Aorta (tissue), 5 donors: ENCODE measurements around the gene POLR2C. TPM values are rescaled to one million over a fixed set of nuclear protein-coding genes. Genes with fewer than 3 reads are reported as not detected.

Experiments used
- ATAC-seq: fragments of 200-7000 bp; cut with Tn5 transposase; one replicate; pipeline ENCODE4 v1.9.1; 2022; ENCODE audit warnings: moderate library complexity; ENCODE audit not compliant: low FRiP score
- DNase-seq, 2 donors: peaks; one replicate each; pipeline ENCODE4 v3.0.0-alpha.2; 2020
- H3K27ac ChIP-seq, 2 donors: one replicate each; pipeline ENCODE4 v1.5.1; 2013; ENCODE audit warnings: low read length in 2 of 2, mild to moderate bottlenecking in 2 of 2, moderate library complexity in 2 of 2, control low read depth in 1 of 2, inconsistent platforms in 1 of 2, low read depth in 1 of 2
- H3K27me3 ChIP-seq, 2 donors: one replicate each; pipeline ENCODE4 v1.6.1; 2013; ENCODE audit warnings: control low read depth in 1 of 2, low read length in 1 of 2, mild to moderate bottlenecking in 1 of 2, moderate library complexity in 1 of 2; ENCODE audit not compliant: insufficient read depth in 2 of 2, control insufficient read depth in 1 of 2
- H3K36me3 ChIP-seq, 2 donors: one replicate each; pipeline ENCODE4 v1.6.1; 2013; ENCODE audit warnings: control low read depth in 1 of 2, low read length in 1 of 2, mild to moderate bottlenecking in 1 of 2; ENCODE audit not compliant: insufficient read depth in 2 of 2, control insufficient read depth in 1 of 2
- H3K4me1 ChIP-seq, 2 donors: one replicate each; pipeline ENCODE4 v1.6.1; 2013; ENCODE audit warnings: low read length in 2 of 2, control low read depth in 1 of 2, mild to moderate bottlenecking in 1 of 2, moderate library complexity in 1 of 2; ENCODE audit not compliant: insufficient read depth in 2 of 2, control insufficient read depth in 1 of 2
- H3K4me3 ChIP-seq, 2 donors: one replicate each; pipeline ENCODE4 v1.5.1; 2013; ENCODE audit warnings: low read length in 2 of 2, control low read depth in 1 of 2, mild to moderate bottlenecking in 1 of 2
- H3K9me3 ChIP-seq: one replicate; pipeline ENCODE4 v1.6.1; 2013; ENCODE audit warnings: mild to moderate bottlenecking, low read length; ENCODE audit not compliant: control insufficient read depth
- WGBS, 2 donors: extraction: QIAGEN DNeasy Blood & Tissue Kit; methylation state at CpG; one replicate each; pipeline ENCODE4 v1.1.7; 2013; 5-methylcytosine and 5-hydroxymethylcytosine counted together
- intact Hi-C, 2 donors: fragments of 100-400 bp; cut with DNase I; formaldehyde crosslinking; loops; one replicate each; pipeline versions ENCODE4 v1.14.2 to v1.15.0; 2022
- polyA plus RNA-seq, 2 donors: library from polyadenylated mRNA; stranded (reverse); fragments of 200-250 nt; gene quantifications; one replicate each; pipeline ENCODE4 v1.2.3, GENCODE V29; 2013
- total RNA-seq, 2 donors: library from RNA; stranded (reverse); fragmentation: NEBNext Ultra II Directional; extraction: Animal tissue kit (Norgen Biotek cat#: 25700); gene quantifications; one replicate each; pipeline ENCODE4 v1.2.1, GENCODE V29; 2021
- donor health status: healthy with polysubstance abuse.
- donor health status: Bipolar disorder and iron deficiency.
- donor health status: DM: no; HTN: no; CAD: no.
- donor health status: DM: no; HTN: no; CAD: no.
- donor health status: DM: yes; HTN: yes; CAD: no.

POLR2C gene
- total and polyA plus RNA-seq, 4 donors: 43.8 to 55.3 (median 49.5) TPM

DNA sequence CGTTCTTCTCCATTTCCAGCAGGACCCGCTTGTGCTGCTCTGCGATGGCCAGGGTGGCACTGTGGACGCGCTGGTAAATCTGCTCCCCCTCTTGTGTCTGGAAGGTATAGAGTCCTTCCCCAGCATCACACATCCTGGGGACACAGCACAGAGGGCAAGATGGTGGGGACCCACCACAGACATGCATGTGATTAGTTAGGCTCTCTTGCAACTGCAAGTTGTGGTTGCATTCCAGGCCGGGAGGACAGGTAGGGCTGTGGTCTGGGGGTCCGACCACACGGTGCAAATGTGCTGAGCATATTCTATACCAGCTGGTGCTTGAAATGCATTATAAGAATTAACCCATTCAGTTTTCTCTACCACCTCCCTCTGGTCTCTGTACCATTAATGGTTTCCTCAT, 11.4 kb downstream of the POLR2C start:
- no peak overlapping the region for H3K4me3 ChIP-seq
- peaks cover 0 to 18% of the 10 kb centered on the region in 2 donors for H3K36me3 ChIP-seq
- no peaks in the 10 kb centered on the region for H3K9me3 ChIP-seq
- no peaks in the 10 kb centered on the region for H3K4me1 ChIP-seq
- WGBS, 2 donors: 56 to 73% methylated on average over 8 of the region's 8 CpGs
- H3K27me3 ChIP-seq: no peaks in the 10 kb centered on the region
- no peak overlapping the region for H3K27ac ChIP-seq
- DNase-seq (no peak), ATAC-seq (no peak)
- intact Hi-C loops: no loop called here

DNA sequence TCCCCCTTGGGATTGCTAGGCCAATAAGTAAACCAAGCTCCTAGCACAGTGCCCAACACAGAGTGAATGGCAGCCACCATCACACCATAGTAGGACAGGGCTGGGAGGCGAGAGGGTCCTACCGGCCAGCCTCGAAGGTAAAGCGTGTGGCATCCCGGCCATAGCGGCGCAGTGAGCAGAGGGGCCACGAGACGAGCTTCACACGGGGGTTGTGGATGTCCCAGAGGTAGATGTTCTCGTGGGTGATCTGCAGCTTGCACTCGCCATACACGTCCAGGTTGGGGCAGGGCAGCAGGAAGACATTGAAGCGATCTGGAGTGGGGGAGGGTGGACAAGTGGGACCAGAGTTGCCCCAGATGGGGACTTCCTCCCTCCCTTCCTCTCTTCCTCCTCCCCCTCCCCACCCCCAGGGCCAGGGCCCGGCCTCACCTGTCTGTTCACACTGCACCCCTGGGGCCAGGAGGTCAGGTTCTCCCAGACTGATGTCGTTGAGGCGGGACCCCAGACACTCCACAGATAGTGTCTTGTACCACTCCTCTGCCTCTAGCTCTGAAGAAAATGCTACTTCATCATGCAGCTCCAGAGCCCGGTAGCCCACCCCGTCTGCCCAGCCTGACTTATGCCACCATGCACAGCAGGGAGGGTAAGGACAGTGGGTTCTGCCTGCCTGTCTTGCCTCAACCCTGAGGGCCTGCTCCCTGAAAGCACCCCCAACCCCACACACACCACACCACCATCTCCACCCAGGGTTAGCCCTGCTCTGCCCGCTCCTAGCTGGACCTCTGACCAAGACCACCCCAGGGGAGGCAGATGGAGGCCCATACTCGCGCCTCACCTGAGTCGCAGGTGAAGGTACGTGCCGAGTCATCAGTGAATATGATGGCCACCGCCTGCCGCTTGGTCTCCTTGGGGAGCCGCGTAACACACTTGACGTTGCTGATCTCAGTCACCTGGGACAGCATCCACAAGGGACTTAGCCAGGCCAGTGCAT, 12.5 kb downstream of the POLR2C start:
- H3K4me3 ChIP-seq: no peak overlapping the region
- H3K27ac ChIP-seq: no peak overlapping the region
- 82 to 83% methylated on average over 29 to 30 of the region's 30 CpGs for WGBS, 2 donors
- intact Hi-C loops: no loop called here
- no peaks in the 10 kb centered on the region for H3K27me3 ChIP-seq
- no peaks in the 10 kb centered on the region for H3K4me1 ChIP-seq
- H3K9me3 ChIP-seq: no peaks in the 10 kb centered on the region
- ATAC-seq (no peak), DNase-seq (peak in 1 of 2 donors; percentile 56)
- peaks cover 0 to 14% of the 10 kb centered on the region in 2 donors for H3K36me3 ChIP-seq

GRCh38 chr16:57475711-57476339, 13.3 kb downstream of the POLR2C start:
- intact Hi-C loops: no loop called here
- Histone ChIP-seq H3K4me3 (no peak overlapping the region), H3K27ac (no peak overlapping the region), H3K9me3 (no peaks in the 10 kb centered on the region), H3K36me3 (peaks cover 0 to 9% of the 10 kb centered on the region in 2 donors), H3K4me1 (no peaks in the 10 kb centered on the region), H3K27me3 (no peaks in the 10 kb centered on the region)
- DNase-seq (peak in 1 of 2 donors; percentile 82), ATAC-seq (no peak)
- WGBS, 2 donors: 45% methylated on average over 12 of the region's 12 CpGs

DNA sequence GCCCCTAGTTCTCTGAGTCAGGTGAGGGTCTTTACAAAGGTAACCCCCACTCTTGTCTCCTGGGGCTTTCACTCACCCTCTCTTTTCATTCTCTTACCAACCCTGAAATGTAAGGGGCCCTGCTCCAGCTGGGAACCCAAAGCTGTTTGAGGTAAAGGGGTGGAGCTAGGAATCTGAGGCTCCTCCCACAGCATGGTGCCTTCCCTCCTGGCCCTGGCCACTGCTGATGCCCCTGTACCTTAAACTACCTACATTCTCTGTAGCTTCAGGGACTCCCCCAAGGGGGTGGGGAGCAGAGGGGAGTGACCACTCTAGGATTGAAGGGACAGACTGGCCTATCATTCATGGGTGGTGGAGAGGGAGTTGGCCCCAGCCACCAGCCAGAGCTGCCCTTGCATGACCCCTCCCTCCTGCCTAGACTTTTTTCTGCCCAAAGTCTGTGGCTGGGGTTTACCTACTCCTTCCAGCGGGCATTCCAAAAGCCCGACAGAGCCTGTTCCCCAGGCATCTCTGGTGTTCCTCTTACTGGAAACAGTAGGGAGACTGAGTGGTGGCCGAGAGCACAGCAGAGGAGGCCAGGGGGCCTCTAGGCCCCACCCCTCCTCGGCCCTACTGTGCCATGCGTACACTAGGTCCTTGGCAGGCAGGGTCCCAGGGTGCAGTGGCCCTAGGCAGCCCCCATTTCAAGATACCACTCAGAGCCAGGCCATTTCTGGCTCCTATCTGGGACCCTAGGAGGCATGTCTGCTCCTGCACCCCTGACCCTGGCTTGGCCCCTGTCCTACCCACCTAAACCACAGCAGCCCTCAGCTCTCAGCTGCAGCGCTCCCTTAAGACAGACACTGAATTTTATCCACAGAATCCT, 14.3 kb downstream of the POLR2C start:
- Histone ChIP-seq H3K4me3 (no peak overlapping the region), H3K36me3 (peaks cover 0 to 8% of the 10 kb centered on the region in 2 donors), H3K27ac (no peak overlapping the region), H3K27me3 (no peaks in the 10 kb centered on the region), H3K9me3 (no peaks in the 10 kb centered on the region), H3K4me1 (no peaks in the 10 kb centered on the region)
- intact Hi-C loops: no loop called here
- 57 to 60% methylated on average over 6 of the region's 6 CpGs for WGBS, 2 donors
- DNase-seq: peak in 1 of 2 donors; percentile 38
- ATAC-seq: no peak

DNA sequence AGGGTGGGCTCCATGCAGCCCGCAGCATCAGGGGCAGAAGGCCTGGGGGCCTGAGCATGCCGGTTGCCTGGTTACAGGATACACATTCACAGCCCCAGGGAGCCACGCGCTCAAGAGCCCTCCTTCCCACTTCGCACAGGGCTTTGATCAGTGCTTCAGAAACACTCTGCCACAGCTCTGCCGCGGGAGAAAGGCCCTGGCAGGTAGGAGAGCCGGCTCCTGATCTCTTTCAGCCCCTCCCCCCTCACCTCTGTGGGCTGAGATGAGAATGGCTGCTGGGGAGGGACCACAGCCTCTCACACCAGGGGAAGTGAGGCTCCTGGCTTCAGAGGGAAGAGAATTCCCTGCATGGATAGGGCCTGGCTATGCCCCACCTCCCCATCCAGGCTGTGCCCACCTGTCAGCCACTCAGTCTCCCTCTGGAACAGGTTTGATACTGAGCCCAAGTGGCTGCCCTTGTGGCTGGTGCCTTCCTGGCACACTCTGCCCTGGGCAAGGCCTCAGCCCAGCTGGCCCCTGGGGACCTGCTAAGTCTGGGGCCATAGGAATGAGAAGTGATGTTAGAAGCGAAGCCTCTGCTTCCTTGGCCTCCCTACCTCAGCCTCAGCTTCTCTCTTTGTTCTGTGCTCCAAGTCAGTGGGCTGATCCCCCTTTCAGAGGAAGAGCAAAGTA, 15.2 kb downstream of the POLR2C start:
- H3K4me1 ChIP-seq: no peaks in the 10 kb centered on the region
- ATAC-seq (no peak), DNase-seq (peak in 1 of 2 donors; percentile 79)
- H3K27ac ChIP-seq: peak overlapping the region in 1 of 2 donors; percentile 9
- no peaks in the 10 kb centered on the region for H3K27me3 ChIP-seq
- WGBS, 2 donors: 49 to 52% methylated on average over 9 of the region's 9 CpGs
- H3K9me3 ChIP-seq: no peaks in the 10 kb centered on the region
- no peak overlapping the region for H3K4me3 ChIP-seq
- peaks cover 0 to 6% of the 10 kb centered on the region in 2 donors for H3K36me3 ChIP-seq
- intact Hi-C loops: no loop called here

- no peak for ATAC-seq
- Histone ChIP-seq H3K9me3 (no peaks in the 10 kb centered on the region), H3K27me3 (no peaks in the 10 kb centered on the region), H3K36me3 (peaks cover 0 to 2% of the 10 kb centered on the region in 2 donors), H3K4me1 (no peaks in the 10 kb centered on the region), H3K4me3 (peak overlapping the region in 1 of 2 donors; percentile 35), H3K27ac (peak overlapping the region in 1 of 2 donors; percentile 23)
- DNase-seq: peak; percentile 38 to 62
- intact Hi-C loops: no loop called here
- WGBS, 2 donors: 21 to 25% methylated on average over 15 of the region's 15 CpGs
Measured at GRCh38 chr16:57478396-57479204, 16.1 kb downstream of the POLR2C start.

DNA sequence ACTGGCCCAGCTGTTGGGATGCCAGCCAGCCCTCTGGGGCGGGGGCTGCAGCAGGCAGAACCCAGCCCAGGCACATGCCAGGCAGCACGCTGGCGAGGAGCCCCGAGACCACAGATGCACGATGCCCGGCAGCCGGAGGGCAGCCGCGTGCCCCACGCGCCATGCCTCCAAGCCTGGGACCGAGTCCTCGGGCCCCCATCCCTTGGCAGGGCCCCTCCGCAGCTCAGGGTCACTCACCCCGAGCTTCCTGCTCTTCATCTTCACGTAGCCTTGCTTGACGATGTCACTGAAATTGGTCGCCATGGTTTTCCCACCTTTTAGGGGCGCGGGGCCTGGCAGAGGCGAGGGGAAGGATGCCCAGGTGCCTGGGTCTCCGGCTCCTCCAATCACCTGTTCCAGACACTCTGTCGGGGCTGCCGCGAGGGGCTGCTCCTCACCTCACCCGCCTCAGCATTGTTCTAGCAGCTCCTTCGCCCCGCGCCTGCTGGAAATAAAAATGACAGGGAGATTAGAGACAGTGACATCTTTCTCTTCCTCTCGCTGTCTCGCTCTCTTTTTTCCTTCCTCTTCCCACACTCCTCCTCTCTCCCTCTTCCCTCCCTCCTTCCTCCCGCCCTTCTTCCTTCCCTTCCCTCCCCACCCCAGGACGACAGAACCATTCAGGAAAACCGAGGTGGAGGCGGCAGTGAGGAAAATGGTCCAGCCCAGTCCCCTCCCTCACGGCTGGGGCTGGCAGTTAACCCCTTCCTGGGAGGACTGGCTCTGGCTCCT, 16.9 kb downstream of the POLR2C start:
- H3K27ac ChIP-seq: peak overlapping the region in 1 of 2 donors; percentile 73
- H3K9me3 ChIP-seq: no peaks in the 10 kb centered on the region
- H3K4me3 ChIP-seq: peak overlapping the region; percentile 4 to 35
- peak; percentile 62 for ATAC-seq
- H3K4me1 ChIP-seq: no peaks in the 10 kb centered on the region
- WGBS, 2 donors: 3 to 4% methylated on average over 36 of the region's 36 CpGs
- H3K36me3 ChIP-seq: peaks cover 0 to 2% of the 10 kb centered on the region in 2 donors
- intact Hi-C loops: no loop called here
- DNase-seq: peak; percentile 71 to 81
- H3K27me3 ChIP-seq: no peaks in the 10 kb centered on the region
